Mucosa of stomach (tissue), 1 donor: ENCODE results near the gene DMWD.

Experiments
- H3K27me3 ChIP-seq: one replicate; pipeline ENCODE4 v1.7.0; 2013; ENCODE audit warnings: mild to moderate bottlenecking, low read length; ENCODE audit not compliant: control insufficient read depth, insufficient read depth
- H3K36me3 ChIP-seq: one replicate; pipeline ENCODE4 v1.7.0; 2013; ENCODE audit warnings: low read length; ENCODE audit not compliant: control insufficient read depth, insufficient read depth
- H3K4me1 ChIP-seq: one replicate; pipeline ENCODE4 v1.7.0; 2013; ENCODE audit warnings: mild to moderate bottlenecking, low read length; ENCODE audit not compliant: control insufficient read depth, insufficient read depth
- H3K4me3 ChIP-seq: one replicate; pipeline ENCODE4 v1.7.0; 2013; ENCODE audit warnings: low read length
- H3K9ac ChIP-seq: one replicate; pipeline ENCODE4 v1.7.0; 2013; ENCODE audit warnings: mild to moderate bottlenecking, low read length, moderate library complexity
- H3K9me3 ChIP-seq: one replicate; pipeline ENCODE4 v1.7.0; 2013; ENCODE audit warnings: mild to moderate bottlenecking, low read length, moderate library complexity; ENCODE audit not compliant: control insufficient read depth
- donor health status: Pancreatic carcinoma.

DMWD gene

GRCh38 chr19:45781214-45782161, 11.2 kb downstream of the DMWD start:
- Histone ChIP-seq H3K4me1 (peaks cover 40% of the 10 kb centered on the region), H3K27me3 (peaks cover 14% of the 10 kb centered on the region), H3K9me3 (no peaks in the 10 kb centered on the region), H3K4me3 (no peak overlapping the region), H3K36me3 (peaks cover 16% of the 10 kb centered on the region), H3K9ac (peak overlapping the region; percentile 34)

GRCh38 chr19:45780448-45781213, 12.0 kb downstream of the DMWD start:
- peaks cover 17% of the 10 kb centered on the region for H3K36me3 ChIP-seq
- peaks cover 14% of the 10 kb centered on the region for H3K27me3 ChIP-seq
- no peak overlapping the region for H3K4me3 ChIP-seq
- H3K9me3 ChIP-seq, result no peaks in the 10 kb centered on the region
- peaks cover 40% of the 10 kb centered on the region for H3K4me1 ChIP-seq
- peak overlapping the region; percentile 34 for H3K9ac ChIP-seq

- Histone ChIP-seq H3K9me3 (no peaks in the 10 kb centered on the region), H3K4me3 (no peak overlapping the region), H3K9ac (peak overlapping the region; percentile 34), H3K27me3 (peaks cover 14% of the 10 kb centered on the region), H3K36me3 (peaks cover 17% of the 10 kb centered on the region), H3K4me1 (peaks cover 40% of the 10 kb centered on the region)
Measured at GRCh38 chr19:45780146-45780447, 12.5 kb downstream of the DMWD start.

GRCh38 chr19:45779231-45780145, 13.2 kb downstream of the DMWD start:
- peaks cover 17% of the 10 kb centered on the region for H3K36me3 ChIP-seq
- H3K4me3 ChIP-seq, result no peak overlapping the region
- peaks cover 14% of the 10 kb centered on the region for H3K27me3 ChIP-seq
- peaks cover 40% of the 10 kb centered on the region for H3K4me1 ChIP-seq
- H3K9ac ChIP-seq, result no peak overlapping the region
- H3K9me3 ChIP-seq, result no peaks in the 10 kb centered on the region

- Histone ChIP-seq H3K9me3 (no peaks in the 10 kb centered on the region), H3K4me3 (no peak overlapping the region), H3K36me3 (peaks cover 17% of the 10 kb centered on the region), H3K9ac (no peak overlapping the region), H3K4me1 (peaks cover 48% of the 10 kb centered on the region), H3K27me3 (peaks cover 11% of the 10 kb centered on the region)
Measured at GRCh38 chr19:45778010-45778661, 14.5 kb downstream of the DMWD start.

- Histone ChIP-seq H3K9me3 (no peaks in the 10 kb centered on the region), H3K4me3 (no peak overlapping the region), H3K27me3 (peaks cover 11% of the 10 kb centered on the region), H3K9ac (no peak overlapping the region), H3K4me1 (peaks cover 54% of the 10 kb centered on the region), H3K36me3 (peaks cover 22% of the 10 kb centered on the region)
Measured at GRCh38 chr19:45777395-45777961, 15.2 kb downstream of the DMWD start.

- Histone ChIP-seq H3K4me1 (peaks cover 50% of the 10 kb centered on the region), H3K36me3 (peaks cover 22% of the 10 kb centered on the region), H3K9me3 (no peaks in the 10 kb centered on the region), H3K9ac (no peak overlapping the region), H3K27me3 (peaks cover 10% of the 10 kb centered on the region), H3K4me3 (no peak overlapping the region)
Measured at GRCh38 chr19:45774765-45775164, 17.9 kb downstream of the DMWD start.

GRCh38 chr19:45773384-45773783, 19.3 kb downstream of the DMWD start:
- H3K36me3 ChIP-seq, result peaks cover 22% of the 10 kb centered on the region

GRCh38 chr19:45772912-45773311, 19.7 kb downstream of the DMWD start:
- Histone ChIP-seq H3K27me3 (peaks cover 9% of the 10 kb centered on the region), H3K4me1 (peaks cover 37% of the 10 kb centered on the region), H3K4me3 (peak overlapping the region; percentile 8), H3K9ac (peak overlapping the region; percentile 72), H3K9me3 (no peaks in the 10 kb centered on the region), H3K36me3 (peaks cover 20% of the 10 kb centered on the region)

More at GRCh38 chr19:45773384-45773783, 19.3 kb downstream of the DMWD start:
- H3K9ac ChIP-seq, result peak overlapping the region; percentile 72
- no peaks in the 10 kb centered on the region for H3K9me3 ChIP-seq
- H3K4me3 ChIP-seq, result peak overlapping the region; percentile 8
- peaks cover 10% of the 10 kb centered on the region for H3K27me3 ChIP-seq
- H3K4me1 ChIP-seq, result peaks cover 40% of the 10 kb centered on the region

GRCh38 chr19:45772130-45772840, 20.4 kb downstream of the DMWD start:
- Histone ChIP-seq H3K9me3 (no peaks in the 10 kb centered on the region), H3K4me1 (peaks cover 38% of the 10 kb centered on the region), H3K4me3 (peak overlapping the region; percentile 8), H3K27me3 (peaks cover 5% of the 10 kb centered on the region), H3K36me3 (peaks cover 14% of the 10 kb centered on the region), H3K9ac (peak overlapping the region; percentile 72)
